Aorta (tissue), 5 donors: Measurements from ENCODE around the gene UNC13D. TPM values are rescaled to one million over a fixed set of nuclear protein-coding genes. Genes with fewer than 3 reads are reported as not detected.
A peak's percentile ranks its signal among the peaks of the same experiment; 100 is the strongest.

ENCODE experiments used
- ATAC-seq: fragments of 200-7000 bp; cut with Tn5 transposase; one replicate; pipeline ENCODE4 v1.9.1; 2022; ENCODE audit warnings: moderate library complexity; ENCODE audit not compliant: low FRiP score
- DNase-seq, 2 donors: peaks; one replicate each; pipeline ENCODE4 v3.0.0-alpha.2; 2020
- H3K27ac ChIP-seq, 2 donors: one replicate each; pipeline ENCODE4 v1.5.1; 2013; ENCODE audit warnings: low read length in 2 of 2, mild to moderate bottlenecking in 2 of 2, moderate library complexity in 2 of 2, control low read depth in 1 of 2, inconsistent platforms in 1 of 2, low read depth in 1 of 2
- H3K27me3 ChIP-seq, 2 donors: one replicate each; pipeline ENCODE4 v1.6.1; 2013; ENCODE audit warnings: control low read depth in 1 of 2, low read length in 1 of 2, mild to moderate bottlenecking in 1 of 2, moderate library complexity in 1 of 2; ENCODE audit not compliant: insufficient read depth in 2 of 2, control insufficient read depth in 1 of 2
- H3K36me3 ChIP-seq, 2 donors: one replicate each; pipeline ENCODE4 v1.6.1; 2013; ENCODE audit warnings: control low read depth in 1 of 2, low read length in 1 of 2, mild to moderate bottlenecking in 1 of 2; ENCODE audit not compliant: insufficient read depth in 2 of 2, control insufficient read depth in 1 of 2
- H3K4me1 ChIP-seq, 2 donors: one replicate each; pipeline ENCODE4 v1.6.1; 2013; ENCODE audit warnings: low read length in 2 of 2, control low read depth in 1 of 2, mild to moderate bottlenecking in 1 of 2, moderate library complexity in 1 of 2; ENCODE audit not compliant: insufficient read depth in 2 of 2, control insufficient read depth in 1 of 2
- H3K4me3 ChIP-seq, 2 donors: one replicate each; pipeline ENCODE4 v1.5.1; 2013; ENCODE audit warnings: low read length in 2 of 2, control low read depth in 1 of 2, mild to moderate bottlenecking in 1 of 2
- H3K9me3 ChIP-seq: one replicate; pipeline ENCODE4 v1.6.1; 2013; ENCODE audit warnings: mild to moderate bottlenecking, low read length; ENCODE audit not compliant: control insufficient read depth
- WGBS, 2 donors: extraction: QIAGEN DNeasy Blood & Tissue Kit; methylation state at CpG; one replicate each; pipeline ENCODE4 v1.1.7; 2013; 5-methylcytosine and 5-hydroxymethylcytosine counted together
- intact Hi-C, 2 donors: fragments of 100-400 bp; cut with DNase I; formaldehyde crosslinking; loops; one replicate each; pipeline versions ENCODE4 v1.14.2 to v1.15.0; 2022
- polyA plus RNA-seq, 2 donors: library from polyadenylated mRNA; stranded (reverse); fragments of 200-250 nt; gene quantifications; one replicate each; pipeline ENCODE4 v1.2.3, GENCODE V29; 2013
- total RNA-seq, 2 donors: library from RNA; stranded (reverse); fragmentation: NEBNext Ultra II Directional; extraction: Animal tissue kit (Norgen Biotek cat#: 25700); gene quantifications; one replicate each; pipeline ENCODE4 v1.2.1, GENCODE V29; 2021
- donor health status: healthy with polysubstance abuse.
- donor health status: Bipolar disorder and iron deficiency.
- donor health status: DM: no; HTN: no; CAD: no.
- donor health status: DM: no; HTN: no; CAD: no.
- donor health status: DM: yes; HTN: yes; CAD: no.

UNC13D gene
- total and polyA plus RNA-seq, 4 donors, result 3.8 to 23.1 (median 18.9) TPM

GRCh38 chr17:75834928-75835653 is 9.1 kb downstream of the UNC13D start:
- H3K9me3 ChIP-seq, result no peaks in the 10 kb centered on the region
- no peak for DNase-seq
- no peaks in the 10 kb centered on the region for H3K27me3 ChIP-seq
- H3K4me1 ChIP-seq, result no peaks in the 10 kb centered on the region
- no peak for ATAC-seq
- intact Hi-C loops, result no loop called here
- H3K4me3 ChIP-seq, result no peak overlapping the region
- H3K36me3 ChIP-seq, result no peaks in the 10 kb centered on the region
- H3K27ac ChIP-seq, result no peak overlapping the region
- 27 to 33% methylated on average over 24 of the region's 24 CpGs for WGBS, 2 donors

GRCh38 chr17:75834279-75834920 is 9.8 kb downstream of the UNC13D start:
- 92 to 94% methylated on average over 22 to 25 of the region's 25 CpGs for WGBS, 2 donors
- Histone ChIP-seq H3K27me3 (no peaks in the 10 kb centered on the region), H3K27ac (no peak overlapping the region), H3K4me1 (no peaks in the 10 kb centered on the region), H3K9me3 (no peaks in the 10 kb centered on the region), H3K4me3 (no peak overlapping the region), H3K36me3 (no peaks in the 10 kb centered on the region)
- DNase-seq (no peak), ATAC-seq (no peak)
- intact Hi-C loops, result no loop called here

- no peaks in the 10 kb centered on the region for H3K36me3 ChIP-seq
- no peak for ATAC-seq
- intact Hi-C loops, result no loop called here
- no peak overlapping the region for H3K27ac ChIP-seq
- H3K27me3 ChIP-seq, result no peaks in the 10 kb centered on the region
- 75 to 77% methylated on average over 20 of the region's 20 CpGs for WGBS, 2 donors
- DNase-seq, result no peak
- H3K9me3 ChIP-seq, result no peaks in the 10 kb centered on the region
- H3K4me1 ChIP-seq, result no peaks in the 10 kb centered on the region
- no peak overlapping the region for H3K4me3 ChIP-seq
Measured at GRCh38 chr17:75832652-75833400, 11.4 kb downstream of the UNC13D start.

GRCh38 chr17:75832164-75832651 is 12.0 kb downstream of the UNC13D start:
- H3K4me1 ChIP-seq, result no peaks in the 10 kb centered on the region
- no peak overlapping the region for H3K4me3 ChIP-seq
- no peaks in the 10 kb centered on the region for H3K27me3 ChIP-seq
- DNase-seq (peak in 1 of 2 donors; percentile 80), ATAC-seq (no peak)
- H3K27ac ChIP-seq, result no peak overlapping the region
- H3K9me3 ChIP-seq, result no peaks in the 10 kb centered on the region
- no peaks in the 10 kb centered on the region for H3K36me3 ChIP-seq
- 90% methylated on average over 10 of the region's 10 CpGs for WGBS, 2 donors
- intact Hi-C loops, result no loop called here

GRCh38 chr17:75831032-75831571 is 13.1 kb downstream of the UNC13D start:
- DNase-seq (no peak), ATAC-seq (no peak)
- Histone ChIP-seq H3K27ac (no peak overlapping the region), H3K27me3 (no peaks in the 10 kb centered on the region), H3K9me3 (no peaks in the 10 kb centered on the region), H3K4me1 (no peaks in the 10 kb centered on the region), H3K36me3 (no peaks in the 10 kb centered on the region), H3K4me3 (no peak overlapping the region)
- intact Hi-C loops, result no loop called here
- 90% methylated on average over 14 to 15 of the region's 15 CpGs for WGBS, 2 donors

- intact Hi-C loops, result no loop called here
- Histone ChIP-seq H3K9me3 (no peaks in the 10 kb centered on the region), H3K27ac (no peak overlapping the region), H3K4me1 (no peaks in the 10 kb centered on the region), H3K4me3 (no peak overlapping the region), H3K27me3 (no peaks in the 10 kb centered on the region), H3K36me3 (no peaks in the 10 kb centered on the region)
- ATAC-seq, result no peak
- WGBS, 2 donors, result 74 to 78% methylated on average over 27 of the region's 27 CpGs
- DNase-seq, result no peak
Measured at GRCh38 chr17:75830164-75831031, 13.8 kb downstream of the UNC13D start.

GRCh38 chr17:75829747-75830146 is 14.5 kb downstream of the UNC13D start:
- no peaks in the 10 kb centered on the region for H3K4me1 ChIP-seq
- H3K27ac ChIP-seq, result no peak overlapping the region
- 90 to 91% methylated on average over 7 of the region's 7 CpGs for WGBS, 2 donors
- no peak for DNase-seq
- H3K27me3 ChIP-seq, result no peaks in the 10 kb centered on the region
- ATAC-seq, result no peak
- no peak overlapping the region for H3K4me3 ChIP-seq
- no peaks in the 10 kb centered on the region for H3K9me3 ChIP-seq
- no peaks in the 10 kb centered on the region for H3K36me3 ChIP-seq
- intact Hi-C loops, result loop anchor here in 1 of 2 donors (5.0 kb wide), 2 partner anchors 42 to 77 kb away; no protein-coding TSS in a partner anchor

- no peaks in the 10 kb centered on the region for H3K27me3 ChIP-seq
- H3K36me3 ChIP-seq, result no peaks in the 10 kb centered on the region
- ATAC-seq (no peak), DNase-seq (no peak)
- intact Hi-C loops, result loop anchor here in 1 of 2 donors (5.0 kb wide), 2 partner anchors 41 to 76 kb away; no protein-coding TSS in a partner anchor
- H3K9me3 ChIP-seq, result no peaks in the 10 kb centered on the region
- no peaks in the 10 kb centered on the region for H3K4me1 ChIP-seq
- 90 to 91% methylated on average over 17 to 19 of the region's 19 CpGs for WGBS, 2 donors
- H3K27ac ChIP-seq, result no peak overlapping the region
- H3K4me3 ChIP-seq, result no peak overlapping the region
Measured at GRCh38 chr17:75828741-75829140, 15.5 kb downstream of the UNC13D start.
